ENCODE results near the gene SPP2.

SPP2 gene

DNA sequence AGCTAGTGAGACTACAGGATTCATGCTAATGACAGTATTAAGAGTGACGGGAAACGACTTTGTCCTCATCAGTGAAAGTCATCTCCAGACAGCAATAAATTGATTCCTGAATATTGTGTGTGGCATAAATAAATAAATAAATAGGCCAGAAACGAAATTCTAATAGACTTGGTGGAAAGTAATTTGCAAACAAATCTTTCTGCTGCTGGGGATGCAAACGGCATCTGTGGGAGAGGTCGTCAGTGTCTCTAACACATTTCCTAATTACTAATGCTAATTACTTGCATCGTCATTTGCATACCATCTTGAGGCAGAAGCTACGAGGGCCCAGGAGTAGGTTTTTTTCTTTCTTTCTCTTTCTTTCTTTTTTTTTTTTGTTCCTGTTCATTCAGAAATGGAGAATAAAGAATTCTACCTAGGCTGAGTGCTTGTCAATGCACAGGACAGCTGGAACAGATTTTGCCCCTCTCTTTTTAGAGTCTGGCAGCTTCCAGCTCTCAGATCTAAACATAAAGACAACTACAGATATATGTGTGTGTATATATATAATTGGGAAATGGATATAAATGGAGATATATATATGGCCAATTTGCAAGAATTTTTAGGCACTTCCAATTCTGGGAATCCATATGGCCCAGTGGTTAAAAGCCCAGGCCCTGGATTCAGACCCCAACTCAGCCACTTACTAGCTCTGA lies 75.1 kb downstream of the SPP2 start:
- DNase-seq (ENCODE audit: extremely low read depth, low read depth): no peak
- no peak for TF ChIP-seq CTCF (IDR thresholded peaks at IDR 0.05; ENCODE audit: low read depth, low read length)

GRCh38 chr2:234126146-234126470 lies 75.6 kb downstream of the SPP2 start:
- DNase-seq (ENCODE audit: extremely low read depth, low read depth): no peak
- no peak for TF ChIP-seq CTCF (IDR thresholded peaks at IDR 0.05; ENCODE audit: low read depth, low read length)
